Lower leg skin (tissue), 4 donors: ENCODE results near the gene SIGLEC11. TPM values are rescaled to one million over a fixed set of nuclear protein-coding genes. Genes with fewer than 3 reads are reported as not detected.

Experiments
- DNase-seq, 2 donors: peaks; one replicate each; pipeline ENCODE4 v3.0.0-alpha.2; 2019; ENCODE audit warnings: low spot score in 2 of 2
- H3K4me3 ChIP-seq: fragments of 200-600 bp; sonication (generic); 2 replicates; pipeline ENCODE4 v1.5.1; 2017; ENCODE audit warnings: mild to moderate bottlenecking, low read depth; ENCODE audit not compliant: poor library complexity, severe bottlenecking
- CTCF ChIP-seq, 3 donors: fragments of 450-650 bp; IDR thresholded peaks; one replicate each; pipeline ENCODE4 v1.5.1; 2016; ENCODE audit warnings: antibody characterized with exemption in 3 of 3, mild to moderate bottlenecking in 3 of 3, moderate library complexity in 2 of 3
- POLR2A ChIP-seq, 2 donors: fragments of 450-650 bp; IDR thresholded peaks; one replicate each; pipeline ENCODE4 v1.6.1; 2016 to 2017; ENCODE audit warnings: antibody characterized with exemption in 2 of 2, mild to moderate bottlenecking in 1 of 2, moderate library complexity in 1 of 2
- WGBS, 2 donors: methylation state at CpG; one replicate each; pipeline ENCODE4 v1.1.5; 2018; 5-methylcytosine and 5-hydroxymethylcytosine counted together
- intact Hi-C: fragments of 100-400 bp; cut with DNase I; formaldehyde crosslinking; loops from one replicate; pipeline ENCODE4 v1.15.0; 2023; ENCODE audit warnings: low total_unique reads
- total RNA-seq, 4 donors: library from RNA; depleted of rRNA; stranded (reverse); fragments of >200 nt; gene quantifications; one replicate each; pipeline ENCODE4 v1.1.0, GENCODE V29; 2016

Gene SIGLEC11
- total RNA-seq, 4 donors from 2014 or later: 0.13 to 0.63 TPM; not detected in 2

- intact Hi-C loops: no loop called here
- DNase-seq: no peak
- H3K4me3 ChIP-seq: no peak overlapping the region
- 79 to 82% methylated on average over 31 of the region's 31 CpGs for WGBS, 2 donors
- TF ChIP-seq CTCF (IDR thresholded peaks at IDR 0.05) (no peak), POLR2A (IDR thresholded peaks at IDR 0.05) (no peak)
These were observed 37.6 kb downstream of the SIGLEC11 start for GRCh38 chr19:49923055-49924003.

GRCh38 chr19:49921871-49922795 is 38.8 kb downstream of the SIGLEC11 start:
- TF ChIP-seq CTCF (IDR thresholded peaks at IDR 0.05): no peak
- no peak for TF ChIP-seq POLR2A (IDR thresholded peaks at IDR 0.05)
- H3K4me3 ChIP-seq: no peak overlapping the region
- DNase-seq: no peak
- 83 to 85% methylated on average over 21 to 22 of the region's 22 CpGs for WGBS, 2 donors
- intact Hi-C loops: no loop called here

- intact Hi-C loops: no loop called here
- no peak for DNase-seq
- TF ChIP-seq CTCF (IDR thresholded peaks at IDR 0.05) (no peak), POLR2A (IDR thresholded peaks at IDR 0.05) (no peak)
- no peak overlapping the region for H3K4me3 ChIP-seq
- WGBS, 2 donors: 93 to 94% methylated on average over 24 of the region's 24 CpGs
These were observed 40.2 kb downstream of the SIGLEC11 start for GRCh38 chr19:49920624-49921363.

GRCh38 chr19:49918089-49918488 is 42.9 kb downstream of the SIGLEC11 start:
- no peak for TF ChIP-seq CTCF (IDR thresholded peaks at IDR 0.05)
- no peak for TF ChIP-seq POLR2A (IDR thresholded peaks at IDR 0.05)
- 94 to 95% methylated on average over 8 of the region's 8 CpGs for WGBS, 2 donors
- H3K4me3 ChIP-seq: no peak overlapping the region
- intact Hi-C loops: no loop called here
- no peak for DNase-seq
